AG04450 (cell line): Measurements from ENCODE around the gene F8. TPM values are rescaled to one million over a fixed set of nuclear protein-coding genes. Genes with fewer than 3 reads are reported as not detected.
"Not testable (repeated sequence)": the region's sequence is repeated elsewhere in the genome, so short reads cannot be mapped to it uniquely, and the experiment has no call there.

Source experiments
- CTCF ChIA-PET: fragments of 300-600, 350-600 bp; formaldehyde crosslinking; extraction: SDS; loops from one replicate; lab custom pipeline; 2022; ENCODE audit warnings: antibody characterized with exemption, inconsistent platforms; lab: Charles Lee
- POLR2A ChIA-PET: fragments of 350-600 bp; formaldehyde crosslinking; extraction: SDS; loops from one replicate; lab custom pipeline; 2021; ENCODE audit warnings: antibody characterized with exemption, inconsistent platforms; lab: Yijun Ruan, JAX
- DNase-seq: peaks from one replicate; pipeline ENCODE4 v3.0.0-alpha.2; 2011; ENCODE audit warnings: low read depth, low spot score
- H3K27ac ChIP-seq: one replicate; pipeline ENCODE4 v1.5.1; 2012; ENCODE audit warnings: low read depth, low read length, control low read depth
- H3K27me3 ChIP-seq: one replicate; pipeline ENCODE4 v1.6.0; 2012; ENCODE audit warnings: low read length; ENCODE audit not compliant: control insufficient read depth, insufficient read depth
- H3K4me3 ChIP-seq: 2 replicates; pipeline ENCODE4 v1.5.1; 2011; ENCODE audit warnings: mild to moderate bottlenecking, low read depth, low read length, control low read depth
- H3K9me3 ChIP-seq: 2 replicates; pipeline ENCODE4 v1.5.1; 2012; ENCODE audit warnings: low read length; ENCODE audit not compliant: control insufficient read depth, insufficient read depth
- CTCF ChIP-seq: IDR thresholded peaks from 2 replicates; pipeline ENCODE4 v1.5.1; 2011; ENCODE audit warnings: low read depth, low read length, control low read depth, inconsistent platforms
- polyA plus RNA-seq: library from polyadenylated mRNA; depleted of rRNA; stranded (reverse); fragments of >200 nt; gene quantifications from 2 replicates; pipeline ENCODE4 v1.2.3, GENCODE V29; 2011

Gene F8
- polyA plus RNA-seq, 1 experiment = 1.4 TPM

- no peak for DNase-seq
- TF ChIP-seq CTCF = no peak
Measured at GRCh38 chrX:154827194-154828015, 195.1 kb downstream of the F8 start.

GRCh38 chrX:154825586-154825985 is 196.9 kb downstream of the F8 start:
- POLR2A ChIA-PET, H3K27me3 ChIP-seq, CTCF ChIA-PET, H3K4me3 ChIP-seq, DNase-seq, H3K9me3 ChIP-seq, H3K27ac ChIP-seq: not testable (repeated sequence)

More at GRCh38 chrX:154827194-154828015, 195.1 kb downstream of the F8 start:
- Histone ChIP-seq H3K4me3 (no peak overlapping the region), H3K9me3 (no peaks in the 10 kb centered on the region), H3K27me3 (no peaks in the 10 kb centered on the region), H3K27ac (no peak overlapping the region)
- CTCF ChIA-PET = no interaction called here
- POLR2A ChIA-PET = no interaction called here

GRCh38 chrX:154824638-154825037 is 197.9 kb downstream of the F8 start:
- no peaks in the 10 kb centered on the region for H3K9me3 ChIP-seq
- H3K27me3 ChIP-seq = no peaks in the 10 kb centered on the region
- H3K27ac ChIP-seq = no peak overlapping the region
- H3K4me3 ChIP-seq = no peak overlapping the region
- no peak for TF ChIP-seq CTCF
- DNase-seq = no peak
- CTCF ChIA-PET = no interaction called here
- POLR2A ChIA-PET = no interaction called here

- Histone ChIP-seq H3K4me3 (no peak overlapping the region), H3K27me3 (no peaks in the 10 kb centered on the region), H3K9me3 (peaks cover 3% of the 10 kb centered on the region; the same call in 1 of the 2 replicates), H3K27ac (no peak overlapping the region)
- no peak for TF ChIP-seq CTCF
- CTCF ChIA-PET = no interaction called here
- POLR2A ChIA-PET = no interaction called here
- DNase-seq = no peak
Measured at GRCh38 chrX:154822029-154822428, 200.5 kb downstream of the F8 start.

GRCh38 chrX:154821523-154821922 is 201.0 kb downstream of the F8 start:
- H3K27me3 ChIP-seq = no peaks in the 10 kb centered on the region
- ChIA-PET POLR2A (no interaction called here), CTCF (no interaction called here)
- peaks cover 3% of the 10 kb centered on the region; the same call in 1 of the 2 replicates for H3K9me3 ChIP-seq
- no peak for TF ChIP-seq CTCF
- H3K4me3 ChIP-seq = no peak overlapping the region
- H3K27ac ChIP-seq = no peak overlapping the region
- DNase-seq = no peak
